AG04449 (cell line): ENCODE results near the gene MYO1E.

Source experiments
- CTCF ChIA-PET: fragments of 350-600 bp; formaldehyde crosslinking; extraction: SDS; loops from one replicate; lab custom pipeline; 2021; ENCODE audit warnings: antibody characterized with exemption; lab: Yijun Ruan, JAX
- POLR2A ChIA-PET: fragments of 400-600, 350-600 bp; formaldehyde crosslinking; extraction: SDS; loops from one replicate; lab custom pipeline; 2020; ENCODE audit warnings: antibody characterized with exemption, inconsistent platforms; lab: Yijun Ruan, JAX
- DNase-seq: peaks from one replicate; pipeline ENCODE4 v3.0.0-alpha.2; 2010; ENCODE audit warnings: low read depth, low spot score
- H3K4me3 ChIP-seq: 2 replicates; pipeline ENCODE4 v1.5.1; 2011; ENCODE audit warnings: low read depth, mild to moderate bottlenecking, control low read depth, low read length
- CTCF ChIP-seq: IDR thresholded peaks from one replicate; pipeline ENCODE4 v1.5.1; 2011; ENCODE audit warnings: mild to moderate bottlenecking, moderate library complexity, low read length, control low read depth, inconsistent platforms; ENCODE audit not compliant: insufficient read depth; ENCODE audit errors: missing control alignments

The MYO1E gene

GRCh38 chr15:59372352-59373211, at the start of gene MYO1E:
TSS of gene MYO1E (minus strand) at chr15:59372871. CDS start at chr15:59372500, 371 bp downstream.
- ChIA-PET CTCF (interaction anchor here (1.1 kb wide), 1 partner anchor 128 kb away, joined by 3 read pairs; no protein-coding TSS in a partner anchor), POLR2A (interaction anchor here (0.6 to 1.6 kb wide), 25 partner anchors 10 to 384 kb away, joined by 3 to 14 read pairs (median 4); no protein-coding TSS in a partner anchor)
- peak; percentile 88 for DNase-seq
- no peak for TF ChIP-seq CTCF
- peak within 1 kb of the TSS; percentile 82 for H3K4me3 ChIP-seq

GRCh38 chr15:59420986-59421618, 48.4 kb upstream of the MYO1E start:
- ChIA-PET CTCF (interaction anchor here (0.9 to 1.3 kb wide), 4 partner anchors 9 to 174 kb away, joined by 3 to 7 read pairs (median 3); no protein-coding TSS in a partner anchor), POLR2A (no interaction called here)
- DNase-seq, result no peak
- no peak for TF ChIP-seq CTCF
- H3K4me3 ChIP-seq, result no peak overlapping the region

- DNase-seq, result no peak
- POLR2A ChIA-PET, result no interaction called here
- CTCF ChIA-PET, result interaction anchor here (1.0 kb wide), 1 partner anchor 25 kb away, joined by 4 read pairs; no protein-coding TSS in a partner anchor
- no peak for TF ChIP-seq CTCF
- no peak overlapping the region for H3K4me3 ChIP-seq
These were observed 47.4 kb upstream of the MYO1E start for GRCh38 chr15:59420108-59420507.

GRCh38 chr15:59419170-59419569, 46.5 kb upstream of the MYO1E start:
- ChIA-PET POLR2A (no interaction called here), CTCF (no interaction called here)
- H3K4me3 ChIP-seq, result no peak overlapping the region
- no peak for DNase-seq
- no peak for TF ChIP-seq CTCF

- TF ChIP-seq CTCF, result no peak
- POLR2A ChIA-PET, result no interaction called here
- CTCF ChIA-PET, result no interaction called here
These were observed 44.1 kb upstream of the MYO1E start for GRCh38 chr15:59416816-59417215.

GRCh38 chr15:59413577-59413976, 40.9 kb upstream of the MYO1E start:
- ChIA-PET CTCF (interaction anchor here (0.8 to 1.0 kb wide), 3 partner anchors 19 to 239 kb away, joined by 3 read pairs; no protein-coding TSS in a partner anchor), POLR2A (interaction anchor here (0.6 kb wide), 1 partner anchor 118 kb away, joined by 3 read pairs; no protein-coding TSS in a partner anchor)
- no peak for TF ChIP-seq CTCF
- H3K4me3 ChIP-seq, result no peak overlapping the region
- DNase-seq, result no peak

More at GRCh38 chr15:59416816-59417215, 44.1 kb upstream of the MYO1E start:
- H3K4me3 ChIP-seq, result no peak overlapping the region
- no peak for DNase-seq
